ENCODE results near the gene SPATA21.

DNA sequence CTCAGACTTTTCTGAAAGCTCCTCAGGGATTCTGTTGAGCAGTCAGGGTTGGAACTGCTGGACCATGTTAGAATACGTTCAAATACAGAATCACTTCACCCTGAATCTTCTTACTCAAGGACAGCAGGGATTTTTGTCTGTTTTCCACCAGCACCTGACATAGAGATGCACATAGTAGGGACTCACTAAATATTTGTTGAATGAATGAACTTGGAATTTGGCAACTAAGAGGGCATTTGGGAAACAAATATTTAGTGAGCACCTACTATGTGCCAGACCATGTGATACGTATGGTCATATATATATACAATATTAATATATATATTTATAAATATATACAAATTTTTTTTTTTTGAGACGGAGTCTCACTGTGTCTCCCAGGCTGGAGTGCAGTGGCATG is 80.4 kb downstream of the SPATA21 start:
- TF ChIP-seq EZH2 (IDR thresholded peaks at IDR 0.05) (no peak), POLR2AphosphoS5 (IDR thresholded peaks at IDR 0.05; ENCODE audit: borderline replicate concordance, low read depth, low read length) (no peak)
